Endodermal cell (in vitro differentiated cells): ENCODE data around the gene CFAP77. TPM values are rescaled to one million over a fixed set of nuclear protein-coding genes. Genes with fewer than 3 reads are reported as not detected.
A peak's percentile ranks its signal among the peaks of the same experiment; 100 is the strongest.

ENCODE experiments used
- DNase-seq: peaks from one replicate; pipeline ENCODE4 v3.0.0-alpha.2; 2017
- H3K27ac ChIP-seq: 2 replicates; pipeline ENCODE4 v1.5.1; 2013; ENCODE audit warnings: mild to moderate bottlenecking, low read depth, low read length, moderate library complexity
- H3K27me3 ChIP-seq: 2 replicates; pipeline ENCODE4 v1.6.1; 2013; ENCODE audit warnings: mild to moderate bottlenecking, low read length, moderate library complexity; ENCODE audit not compliant: insufficient read depth, control insufficient read depth, poor library complexity, severe bottlenecking
- H3K36me3 ChIP-seq: 2 replicates; pipeline ENCODE4 v1.7.0; 2013; ENCODE audit warnings: mild to moderate bottlenecking, low read length, moderate library complexity; ENCODE audit not compliant: control insufficient read depth, insufficient read depth
- H3K4me1 ChIP-seq: one replicate; pipeline ENCODE4 v1.7.0; 2013; ENCODE audit warnings: low read length; ENCODE audit not compliant: control insufficient read depth, insufficient read depth
- H3K4me3 ChIP-seq: 2 replicates; pipeline ENCODE4 v1.5.1; 2013; ENCODE audit warnings: mild to moderate bottlenecking, low read length, moderate library complexity
- H3K9ac ChIP-seq: 2 replicates; pipeline ENCODE4 v1.6.1; 2013; ENCODE audit warnings: mild to moderate bottlenecking, low read length, moderate library complexity; ENCODE audit not compliant: poor library complexity, severe bottlenecking; ENCODE audit errors: extremely low read depth
- H3K9me3 ChIP-seq: 2 replicates; pipeline ENCODE4 v1.6.1; 2013; ENCODE audit warnings: mild to moderate bottlenecking, low read length, moderate library complexity; ENCODE audit not compliant: control insufficient read depth
- H3K27ac Mint-ChIP-seq: 2 replicates; pipeline ENCODE4 v1.8.0; 2020; ENCODE audit warnings: mixed read lengths
- H3K27me3 Mint-ChIP-seq: 2 replicates; pipeline ENCODE4 v1.8.0; 2021; ENCODE audit warnings: mild to moderate bottlenecking, mixed read lengths; ENCODE audit not compliant: insufficient read depth
- H3K36me3 Mint-ChIP-seq: 2 replicates; pipeline ENCODE4 v1.8.0; 2020; ENCODE audit warnings: low read depth, mixed read lengths
- H3K4me1 Mint-ChIP-seq: 2 replicates; pipeline ENCODE4 v1.8.0; 2020; ENCODE audit warnings: mixed read lengths
- H3K4me3 Mint-ChIP-seq: 2 replicates; pipeline ENCODE4 v1.8.0; 2020; ENCODE audit warnings: mild to moderate bottlenecking, moderate library complexity, mixed read lengths
- H3K9me3 Mint-ChIP-seq: 2 replicates; pipeline ENCODE4 v1.8.0; 2020; ENCODE audit warnings: mild to moderate bottlenecking, mixed read lengths
- WGBS, 2 experiments: methylation state at CpG; one replicate each; pipeline versions ENCODE4 v1.1.5 to v1.1.7; 2013; ENCODE audit warnings: missing lambda C conversion rate in 2 of 2, mixed read lengths in 1 of 2; ENCODE audit not compliant: insufficient coverage in 1 of 2, insufficient read length in 1 of 2; 5-methylcytosine and 5-hydroxymethylcytosine counted together
- total RNA-seq, 2 donors: library from RNA; stranded (reverse); fragmentation: NEBNext Ultra II Directional in 1 of 2; extraction: Animal tissue kit (Norgen Biotek cat#: 25700) in 1 of 2; gene quantifications; 2 replicates in 1 of 2; 3 replicates in 1 of 2; pipeline ENCODE4 v1.2.1, GENCODE V29; 2021
- TF ChIP-seq, protein P1 (sequence below): fragments of 200-600 bp; sonication (generic); conservative IDR thresholded peaks from 2 replicates; pipeline ENCODE4 v1.5.0; 2021; ENCODE audit warnings: antibody characterized with exemption, mild to moderate bottlenecking

CFAP77 gene
- total RNA-seq, 2 donors from 2014 or later = 1.7 to 2.2 TPM

GRCh38 chr9:132592451-132592850, 182.4 kb downstream of the CFAP77 start:
- H3K9me3 Mint-ChIP-seq = no peaks in the 10 kb centered on the region
- TF ChIP-seq, protein P1, sequence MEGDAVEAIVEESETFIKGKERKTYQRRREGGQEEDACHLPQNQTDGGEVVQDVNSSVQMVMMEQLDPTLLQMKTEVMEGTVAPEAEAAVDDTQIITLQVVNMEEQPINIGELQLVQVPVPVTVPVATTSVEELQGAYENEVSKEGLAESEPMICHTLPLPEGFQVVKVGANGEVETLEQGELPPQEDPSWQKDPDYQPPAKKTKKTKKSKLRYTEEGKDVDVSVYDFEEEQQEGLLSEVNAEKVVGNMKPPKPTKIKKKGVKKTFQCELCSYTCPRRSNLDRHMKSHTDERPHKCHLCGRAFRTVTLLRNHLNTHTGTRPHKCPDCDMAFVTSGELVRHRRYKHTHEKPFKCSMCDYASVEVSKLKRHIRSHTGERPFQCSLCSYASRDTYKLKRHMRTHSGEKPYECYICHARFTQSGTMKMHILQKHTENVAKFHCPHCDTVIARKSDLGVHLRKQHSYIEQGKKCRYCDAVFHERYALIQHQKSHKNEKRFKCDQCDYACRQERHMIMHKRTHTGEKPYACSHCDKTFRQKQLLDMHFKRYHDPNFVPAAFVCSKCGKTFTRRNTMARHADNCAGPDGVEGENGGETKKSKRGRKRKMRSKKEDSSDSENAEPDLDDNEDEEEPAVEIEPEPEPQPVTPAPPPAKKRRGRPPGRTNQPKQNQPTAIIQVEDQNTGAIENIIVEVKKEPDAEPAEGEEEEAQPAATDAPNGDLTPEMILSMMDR = no peak
- H3K27me3 ChIP-seq = peaks cover 53% of the 10 kb centered on the region
- no peak overlapping the region for H3K4me3 ChIP-seq
- peak overlapping the region; percentile 28 for H3K4me3 Mint-ChIP-seq
- 10 to 38% methylated on average over 3 to 8 of the region's 8 CpGs for WGBS, 2 experiments
- H3K9ac ChIP-seq = no peak overlapping the region
- H3K4me1 ChIP-seq = peaks cover 4% of the 10 kb centered on the region
- no peak for DNase-seq
- H3K27me3 Mint-ChIP-seq = peaks cover 53% of the 10 kb centered on the region
- no peaks in the 10 kb centered on the region for H3K9me3 ChIP-seq
- H3K27ac ChIP-seq = no peak overlapping the region
- H3K36me3 Mint-ChIP-seq = peaks cover 25% of the 10 kb centered on the region
- H3K27ac Mint-ChIP-seq = no peak overlapping the region
- H3K36me3 ChIP-seq = peaks cover 35% of the 10 kb centered on the region
- H3K4me1 Mint-ChIP-seq = peaks cover 27% of the 10 kb centered on the region

DNA sequence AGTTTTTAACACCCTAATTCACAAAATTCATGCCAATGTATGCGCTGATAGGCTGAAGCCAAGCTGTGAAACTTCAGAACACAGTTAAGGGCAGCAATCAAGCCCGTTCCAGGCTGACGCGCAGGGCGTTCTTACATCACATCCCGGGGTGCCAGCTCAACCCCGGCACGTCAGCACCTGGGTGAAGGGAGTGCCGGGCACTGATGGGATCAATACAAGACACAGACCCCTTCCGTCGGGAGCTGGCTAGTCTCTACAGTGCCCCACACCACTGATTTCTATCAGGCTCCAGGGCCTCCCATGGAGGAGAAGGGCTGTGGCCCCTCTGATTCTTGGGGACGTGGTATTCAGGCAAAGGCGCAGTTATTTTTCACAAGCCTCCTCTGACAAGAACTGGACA, 184.4 kb downstream of the CFAP77 start:
- Histone ChIP-seq H3K27me3 (peaks cover 34% of the 10 kb centered on the region), H3K27ac (no peak overlapping the region), H3K9ac (no peak overlapping the region), H3K4me1 (peaks cover 4% of the 10 kb centered on the region), H3K4me3 (no peak overlapping the region), H3K9me3 (no peaks in the 10 kb centered on the region), H3K36me3 (peaks cover 54% of the 10 kb centered on the region)
- Mint-ChIP-seq H3K4me3 (no peak overlapping the region), H3K4me1 (peaks cover 27% of the 10 kb centered on the region), H3K9me3 (no peaks in the 10 kb centered on the region), H3K36me3 (peaks cover 26% of the 10 kb centered on the region), H3K27ac (no peak overlapping the region), H3K27me3 (peaks cover 34% of the 10 kb centered on the region)
- DNase-seq = no peak
- TF ChIP-seq, protein P1 = no peak
- WGBS, 2 experiments = 94 to 95% methylated on average over 5 to 13 of the region's 13 CpGs

GRCh38 chr9:132595319-132595718, 185.3 kb downstream of the CFAP77 start:
- Mint-ChIP-seq H3K9me3 (no peaks in the 10 kb centered on the region), H3K36me3 (peaks cover 35% of the 10 kb centered on the region), H3K4me1 (peaks cover 27% of the 10 kb centered on the region), H3K27me3 (peaks cover 27% of the 10 kb centered on the region), H3K4me3 (no peak overlapping the region), H3K27ac (no peak overlapping the region)
- TF ChIP-seq, protein P1 = no peak
- Histone ChIP-seq H3K27me3 (peaks cover 25% of the 10 kb centered on the region), H3K4me3 (no peak overlapping the region), H3K9ac (no peak overlapping the region), H3K36me3 (peaks cover 62% of the 10 kb centered on the region), H3K9me3 (no peaks in the 10 kb centered on the region), H3K4me1 (peaks cover 4% of the 10 kb centered on the region), H3K27ac (no peak overlapping the region)
- no peak for DNase-seq
- 91 to 95% methylated on average over 4 to 6 of the region's 6 CpGs for WGBS, 2 experiments
